T-helper 1 cell treated with Interleukin-12 subunit alpha and Interleukin-12 subunit beta and Interleukin-4 antibody, amounts not matched to agents 30 μg/mL and 1 μg/mL, for 36 hours (primary cell): ENCODE measurements around the gene PCNX2.

Source experiments
- H3K27ac Mint-ChIP-seq: one replicate; pipeline ENCODE4 v1.8.0; 2021; ENCODE audit warnings: mild to moderate bottlenecking, mixed read lengths
- H3K27me3 Mint-ChIP-seq: one replicate; pipeline ENCODE4 v1.8.0; 2021; ENCODE audit warnings: low read depth, mixed read lengths
- H3K36me3 Mint-ChIP-seq: one replicate; pipeline ENCODE4 v1.8.0; 2021; ENCODE audit warnings: low read depth, mixed read lengths
- H3K4me1 Mint-ChIP-seq: one replicate; pipeline ENCODE4 v1.8.0; 2021; ENCODE audit warnings: low read depth, mixed read lengths
- H3K4me3 Mint-ChIP-seq: one replicate; pipeline ENCODE4 v1.8.0; 2021; ENCODE audit warnings: mild to moderate bottlenecking, moderate library complexity, mixed read lengths
- H3K9me3 Mint-ChIP-seq: one replicate; pipeline ENCODE4 v1.8.0; 2021; ENCODE audit warnings: mixed read lengths

The PCNX2 gene

GRCh38 chr1:232952514-232953499 lies 342.7 kb downstream of the PCNX2 start:
- Mint-ChIP-seq H3K9me3 (peaks cover 4% of the 10 kb centered on the region), H3K4me3 (peak overlapping the region; percentile 2), H3K27me3 (no peaks in the 10 kb centered on the region), H3K4me1 (peaks cover 37% of the 10 kb centered on the region), H3K27ac (peak overlapping the region; percentile 53), H3K36me3 (peaks cover 18% of the 10 kb centered on the region)

DNA sequence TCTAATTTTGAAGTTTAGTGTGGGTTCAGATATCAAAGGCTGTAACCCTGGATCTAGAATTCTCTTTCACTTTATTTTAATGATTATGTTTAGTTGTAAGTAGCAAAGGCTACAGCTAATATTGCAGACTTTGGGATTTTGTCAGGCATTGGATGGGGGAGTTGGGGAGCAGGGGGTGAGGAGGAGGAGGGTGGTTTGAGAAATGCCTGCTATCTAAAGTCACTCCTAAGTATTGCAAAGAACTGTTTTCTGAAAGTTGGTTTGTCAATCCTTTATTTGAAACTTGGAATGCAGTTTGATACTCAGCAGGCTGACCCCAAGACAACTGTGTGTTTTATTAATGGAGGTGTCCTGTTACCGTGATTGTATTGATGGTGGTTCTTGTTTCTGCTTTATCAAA lies 343.9 kb downstream of the PCNX2 start:
- Mint-ChIP-seq H3K9me3 (no peaks in the 10 kb centered on the region), H3K36me3 (peaks cover 10% of the 10 kb centered on the region), H3K4me1 (peaks cover 37% of the 10 kb centered on the region), H3K27me3 (no peaks in the 10 kb centered on the region), H3K27ac (peak overlapping the region; percentile 1), H3K4me3 (peak overlapping the region; percentile 94)

DNA sequence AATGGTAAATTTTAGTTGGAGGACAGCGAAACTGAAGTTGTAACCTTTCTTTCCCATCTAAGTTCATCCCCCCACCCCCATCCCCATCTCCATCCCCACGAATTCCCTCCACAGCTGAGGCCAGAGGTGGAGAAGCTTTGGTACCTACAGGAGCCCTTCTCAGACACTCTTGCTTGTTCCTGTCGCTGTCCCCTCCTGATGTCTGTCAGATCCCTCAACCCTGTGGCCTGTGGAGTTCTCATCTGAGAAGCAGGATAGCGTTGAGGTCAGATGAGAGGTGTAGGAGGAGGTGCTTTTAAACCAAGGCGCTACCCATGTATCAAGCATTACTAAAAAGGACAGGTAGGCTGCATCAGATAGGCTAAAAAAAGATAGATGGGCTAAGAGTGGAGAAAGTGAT lies 344.3 kb downstream of the PCNX2 start:
- Mint-ChIP-seq H3K4me3 (peak overlapping the region; percentile 94), H3K36me3 (peaks cover 6% of the 10 kb centered on the region), H3K27ac (peak overlapping the region; percentile 94), H3K27me3 (no peaks in the 10 kb centered on the region), H3K4me1 (peaks cover 37% of the 10 kb centered on the region), H3K9me3 (no peaks in the 10 kb centered on the region)

- Mint-ChIP-seq H3K27ac (peak within 1 kb of the TSS; percentile 94), H3K9me3 (no peaks in the 10 kb centered on the region), H3K36me3 (peaks cover 4% of the 10 kb centered on the region), H3K27me3 (no peaks in the 10 kb centered on the region), H3K4me1 (peaks cover 37% of the 10 kb centered on the region), H3K4me3 (peak within 1 kb of the TSS; percentile 94)
Measured at GRCh38 chr1:232950197-232951176, 345.0 kb downstream of the PCNX2 start, which contains the start of gene NTPCR. Gene NTPCR, plus strand, starts transcription at chr1:232950611. Its CDS starts 100 bp downstream, at chr1:232950711.

- peaks cover 36% of the 10 kb centered on the region for H3K4me1 Mint-ChIP-seq
Measured at GRCh38 chr1:232949636-232950196, 345.8 kb downstream of the PCNX2 start.

GRCh38 chr1:232944347-232944746 lies 351.2 kb downstream of the PCNX2 start:
- Mint-ChIP-seq H3K9me3 (no peaks in the 10 kb centered on the region), H3K4me1 (peaks cover 12% of the 10 kb centered on the region), H3K27ac (no peak overlapping the region), H3K27me3 (peaks cover 4% of the 10 kb centered on the region), H3K4me3 (no peak overlapping the region), H3K36me3 (no peaks in the 10 kb centered on the region)

More at GRCh38 chr1:232949636-232950196, 345.8 kb downstream of the PCNX2 start:
- H3K27ac Mint-ChIP-seq, result peak overlapping the region; percentile 94
- H3K36me3 Mint-ChIP-seq, result peaks cover 3% of the 10 kb centered on the region
- H3K27me3 Mint-ChIP-seq, result no peaks in the 10 kb centered on the region
- peak overlapping the region; percentile 94 for H3K4me3 Mint-ChIP-seq
- no peaks in the 10 kb centered on the region for H3K9me3 Mint-ChIP-seq

DNA sequence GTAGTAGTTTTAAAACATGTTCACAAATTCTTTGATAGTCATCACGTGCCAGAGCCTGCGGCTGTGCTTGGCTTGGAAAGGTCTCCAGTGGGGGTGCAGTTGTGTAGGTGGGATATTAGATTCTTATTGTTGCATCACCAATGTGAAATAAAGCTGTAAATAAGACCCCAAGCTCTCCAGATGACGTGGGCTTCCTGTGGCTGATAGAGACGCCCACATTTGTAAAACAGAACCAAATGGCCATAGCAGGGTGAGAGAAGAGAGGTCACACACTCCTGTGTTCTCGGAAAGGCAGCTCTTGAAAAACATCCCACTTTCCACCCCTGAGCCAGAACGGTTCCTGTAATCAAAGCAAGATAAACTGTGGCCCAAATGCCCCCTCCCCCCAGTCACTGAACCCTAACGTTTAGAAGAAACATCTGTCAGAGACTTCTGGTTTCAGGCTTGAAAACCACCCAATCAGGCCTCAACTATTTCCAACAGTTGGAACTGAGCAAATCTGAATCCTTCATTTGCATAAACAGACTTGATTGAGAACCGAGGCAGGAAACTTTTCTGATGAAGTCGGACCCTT lies 351.8 kb downstream of the PCNX2 start:
- no peaks in the 10 kb centered on the region for H3K36me3 Mint-ChIP-seq
- no peak overlapping the region for H3K4me3 Mint-ChIP-seq
- H3K4me1 Mint-ChIP-seq, result peaks cover 10% of the 10 kb centered on the region
- H3K27me3 Mint-ChIP-seq, result peaks cover 4% of the 10 kb centered on the region
- H3K27ac Mint-ChIP-seq, result peak overlapping the region; percentile 20
- H3K9me3 Mint-ChIP-seq, result no peaks in the 10 kb centered on the region

DNA sequence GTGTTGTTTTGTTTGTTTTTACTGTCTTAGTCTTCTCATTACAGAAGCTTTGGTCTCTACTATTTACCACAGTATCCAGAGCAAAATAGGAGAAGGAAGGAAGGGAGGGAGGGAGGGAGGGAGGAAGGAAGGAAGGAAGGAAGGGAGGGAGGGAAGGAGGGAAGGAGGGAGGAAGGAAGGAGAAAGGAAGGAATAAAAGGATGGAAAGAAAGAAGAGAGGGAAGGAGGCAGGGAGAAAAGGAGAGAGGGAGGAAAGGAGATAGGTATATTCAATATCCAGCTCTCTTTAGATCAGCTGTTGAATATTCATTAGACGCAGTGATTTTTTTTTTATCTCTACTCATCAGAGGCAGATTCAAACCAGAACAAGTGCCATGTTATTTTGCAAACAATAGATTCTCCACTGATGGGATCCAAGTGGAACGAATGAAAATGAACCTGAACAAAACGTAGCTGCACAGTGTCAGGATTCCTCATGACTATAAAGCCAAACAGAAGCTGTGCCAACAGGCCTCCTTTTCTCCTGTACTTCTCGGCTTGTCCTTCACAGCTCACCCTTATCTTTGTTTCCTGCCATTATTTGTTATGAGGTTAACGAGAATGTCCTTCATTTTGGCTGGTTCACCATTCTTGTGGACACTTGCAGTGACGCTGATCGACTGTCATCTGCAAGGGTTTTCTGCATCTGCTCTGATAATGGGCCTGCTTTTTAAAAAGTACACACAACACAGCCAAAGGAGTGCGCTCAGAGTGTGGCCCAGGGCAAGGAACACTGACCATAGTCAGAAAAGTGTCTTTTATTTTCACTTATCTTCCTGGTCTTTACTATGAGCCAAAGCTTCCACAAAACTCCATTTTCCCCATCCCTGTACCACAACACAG lies 352.9 kb downstream of the PCNX2 start:
- H3K4me3 Mint-ChIP-seq, result no peak overlapping the region
- H3K27me3 Mint-ChIP-seq, result peaks cover 8% of the 10 kb centered on the region
- H3K9me3 Mint-ChIP-seq, result no peaks in the 10 kb centered on the region
- H3K27ac Mint-ChIP-seq, result no peak overlapping the region
- H3K36me3 Mint-ChIP-seq, result no peaks in the 10 kb centered on the region
- H3K4me1 Mint-ChIP-seq, result peaks cover 10% of the 10 kb centered on the region

DNA sequence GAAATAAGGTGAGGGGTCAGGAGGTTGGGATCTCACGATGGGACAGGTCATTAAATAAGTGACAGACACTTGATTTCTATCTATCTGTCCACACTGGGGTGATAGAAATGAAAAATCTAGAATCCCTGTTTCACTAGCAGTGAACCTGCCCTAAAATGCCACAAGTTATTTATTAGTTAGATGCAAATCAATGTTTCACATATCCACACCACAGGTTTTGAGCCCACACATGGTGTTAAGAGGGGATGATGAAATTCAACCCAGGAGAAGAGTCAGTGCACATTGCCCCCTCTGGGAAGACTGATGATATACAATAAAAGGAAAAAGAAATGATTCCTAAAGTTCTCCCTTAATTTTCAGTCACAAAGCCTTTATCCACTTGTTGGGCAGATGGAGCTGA lies 355.3 kb downstream of the PCNX2 start:
- Mint-ChIP-seq H3K9me3 (no peaks in the 10 kb centered on the region), H3K4me1 (peaks cover 10% of the 10 kb centered on the region), H3K36me3 (no peaks in the 10 kb centered on the region), H3K27ac (no peak overlapping the region), H3K4me3 (no peak overlapping the region), H3K27me3 (peaks cover 11% of the 10 kb centered on the region)

- Mint-ChIP-seq H3K4me1 (peaks cover 10% of the 10 kb centered on the region), H3K9me3 (no peaks in the 10 kb centered on the region), H3K27me3 (peaks cover 11% of the 10 kb centered on the region), H3K27ac (no peak overlapping the region), H3K4me3 (no peak overlapping the region), H3K36me3 (no peaks in the 10 kb centered on the region)
Measured at GRCh38 chr1:232939748-232940147, 355.8 kb downstream of the PCNX2 start.

DNA sequence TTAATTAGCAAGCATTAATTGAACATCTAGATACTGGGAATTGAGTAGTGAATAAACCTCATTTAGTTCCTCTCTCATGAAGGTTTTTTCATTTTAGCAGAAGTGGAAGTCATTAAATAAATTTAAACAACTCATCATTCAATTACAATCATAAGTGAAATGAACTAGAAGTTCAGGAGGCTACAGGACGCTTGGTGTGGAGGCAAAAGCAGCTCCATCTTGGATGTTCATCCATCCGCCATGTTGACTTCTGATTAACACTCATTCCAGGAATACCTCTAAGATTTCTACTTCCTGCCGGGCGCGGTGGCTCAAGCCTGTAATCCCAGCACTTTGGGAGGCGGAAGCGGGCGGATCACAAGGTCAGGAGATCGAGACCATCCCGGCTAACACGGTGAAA lies 356.6 kb downstream of the PCNX2 start:
- no peak overlapping the region for H3K27ac Mint-ChIP-seq
- H3K4me1 Mint-ChIP-seq, result peaks cover 5% of the 10 kb centered on the region
- H3K27me3 Mint-ChIP-seq, result peaks cover 11% of the 10 kb centered on the region
- H3K36me3 Mint-ChIP-seq, result no peaks in the 10 kb centered on the region
- H3K9me3 Mint-ChIP-seq, result no peaks in the 10 kb centered on the region
- no peak overlapping the region for H3K4me3 Mint-ChIP-seq

DNA sequence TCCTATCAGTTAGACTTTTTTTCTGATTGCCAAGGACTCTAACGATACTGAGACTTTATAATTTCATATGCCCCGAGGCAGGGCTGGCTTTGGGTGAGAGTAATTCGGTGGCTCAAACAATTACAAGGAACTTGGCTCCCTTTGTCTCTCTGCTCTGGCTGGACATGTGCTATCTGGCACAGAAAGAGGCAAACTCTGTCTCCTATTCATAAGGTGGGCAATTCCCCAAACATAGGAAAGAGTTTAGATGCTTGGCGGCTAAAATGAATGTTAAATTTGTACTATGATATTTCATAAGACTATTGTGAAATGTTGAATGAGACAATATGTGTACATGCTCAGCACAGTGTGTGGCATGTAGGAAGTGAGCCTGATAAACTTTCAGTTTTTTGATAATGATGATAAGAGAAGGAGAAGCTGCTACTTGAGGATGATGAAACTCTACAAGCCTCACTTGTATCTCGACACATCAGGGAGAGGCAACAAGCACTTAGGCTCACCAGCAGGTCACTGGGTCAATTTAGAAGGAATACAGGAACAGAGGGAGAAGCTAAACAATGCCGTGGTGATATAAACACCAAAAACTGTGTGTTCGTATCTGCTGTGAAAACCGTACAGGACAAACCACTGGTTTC lies 357.7 kb downstream of the PCNX2 start:
- no peaks in the 10 kb centered on the region for H3K9me3 Mint-ChIP-seq
- H3K27me3 Mint-ChIP-seq, result peaks cover 11% of the 10 kb centered on the region
- H3K4me3 Mint-ChIP-seq, result no peak overlapping the region
- no peaks in the 10 kb centered on the region for H3K4me1 Mint-ChIP-seq
- no peak overlapping the region for H3K27ac Mint-ChIP-seq
- H3K36me3 Mint-ChIP-seq, result no peaks in the 10 kb centered on the region

GRCh38 chr1:232936941-232937340 lies 358.6 kb downstream of the PCNX2 start:
- H3K36me3 Mint-ChIP-seq, result no peaks in the 10 kb centered on the region
- H3K4me3 Mint-ChIP-seq, result no peak overlapping the region
- peaks cover 11% of the 10 kb centered on the region for H3K27me3 Mint-ChIP-seq
- H3K4me1 Mint-ChIP-seq, result no peaks in the 10 kb centered on the region
- H3K27ac Mint-ChIP-seq, result no peak overlapping the region
- no peaks in the 10 kb centered on the region for H3K9me3 Mint-ChIP-seq
